Liver (tissue), 3 donors: Measurements from ENCODE around the gene MRPL10.

ENCODE experiments used
- JUND ChIP-seq, 2 donors: IDR thresholded peaks; 2 replicates each; pipeline ENCODE4 v1.6.1; 2016; ENCODE audit warnings: antibody characterized with exemption in 2 of 2
- NR2F2 ChIP-seq: IDR thresholded peaks from 2 replicates; pipeline ENCODE4 v1.6.1; 2016; ENCODE audit warnings: antibody characterized with exemption
- TAF1 ChIP-seq: conservative IDR thresholded peaks from 2 replicates; pipeline ENCODE4 v1.6.1; 2016; ENCODE audit warnings: antibody characterized with exemption, mild to moderate bottlenecking
- TF ChIP-seq, protein P1 (sequence below): fragments of 150-350 bp; IDR thresholded peaks from 2 replicates; pipeline ENCODE4 v1.5.1; 2017; ENCODE audit warnings: improper control_type of control experiment, low read depth, low read length; ENCODE audit not compliant: missing input control
- TF ChIP-seq, protein P2 (sequence below): IDR thresholded peaks from 2 replicates; pipeline ENCODE4 v1.6.1; 2016; ENCODE audit warnings: antibody characterized with exemption
- donor health status: healthy.
- donor health status: healthy.

GRCh38 chr17:47816111-47816735 lies 15.1 kb downstream of the MRPL10 start:
- TF ChIP-seq, protein P1, sequence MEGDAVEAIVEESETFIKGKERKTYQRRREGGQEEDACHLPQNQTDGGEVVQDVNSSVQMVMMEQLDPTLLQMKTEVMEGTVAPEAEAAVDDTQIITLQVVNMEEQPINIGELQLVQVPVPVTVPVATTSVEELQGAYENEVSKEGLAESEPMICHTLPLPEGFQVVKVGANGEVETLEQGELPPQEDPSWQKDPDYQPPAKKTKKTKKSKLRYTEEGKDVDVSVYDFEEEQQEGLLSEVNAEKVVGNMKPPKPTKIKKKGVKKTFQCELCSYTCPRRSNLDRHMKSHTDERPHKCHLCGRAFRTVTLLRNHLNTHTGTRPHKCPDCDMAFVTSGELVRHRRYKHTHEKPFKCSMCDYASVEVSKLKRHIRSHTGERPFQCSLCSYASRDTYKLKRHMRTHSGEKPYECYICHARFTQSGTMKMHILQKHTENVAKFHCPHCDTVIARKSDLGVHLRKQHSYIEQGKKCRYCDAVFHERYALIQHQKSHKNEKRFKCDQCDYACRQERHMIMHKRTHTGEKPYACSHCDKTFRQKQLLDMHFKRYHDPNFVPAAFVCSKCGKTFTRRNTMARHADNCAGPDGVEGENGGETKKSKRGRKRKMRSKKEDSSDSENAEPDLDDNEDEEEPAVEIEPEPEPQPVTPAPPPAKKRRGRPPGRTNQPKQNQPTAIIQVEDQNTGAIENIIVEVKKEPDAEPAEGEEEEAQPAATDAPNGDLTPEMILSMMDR = no peak
- TF ChIP-seq TAF1 = no peak
- TF ChIP-seq JUND (IDR thresholded peaks at IDR 0.05) = no peak
- no peak for TF ChIP-seq NR2F2
- TF ChIP-seq, protein P2, sequence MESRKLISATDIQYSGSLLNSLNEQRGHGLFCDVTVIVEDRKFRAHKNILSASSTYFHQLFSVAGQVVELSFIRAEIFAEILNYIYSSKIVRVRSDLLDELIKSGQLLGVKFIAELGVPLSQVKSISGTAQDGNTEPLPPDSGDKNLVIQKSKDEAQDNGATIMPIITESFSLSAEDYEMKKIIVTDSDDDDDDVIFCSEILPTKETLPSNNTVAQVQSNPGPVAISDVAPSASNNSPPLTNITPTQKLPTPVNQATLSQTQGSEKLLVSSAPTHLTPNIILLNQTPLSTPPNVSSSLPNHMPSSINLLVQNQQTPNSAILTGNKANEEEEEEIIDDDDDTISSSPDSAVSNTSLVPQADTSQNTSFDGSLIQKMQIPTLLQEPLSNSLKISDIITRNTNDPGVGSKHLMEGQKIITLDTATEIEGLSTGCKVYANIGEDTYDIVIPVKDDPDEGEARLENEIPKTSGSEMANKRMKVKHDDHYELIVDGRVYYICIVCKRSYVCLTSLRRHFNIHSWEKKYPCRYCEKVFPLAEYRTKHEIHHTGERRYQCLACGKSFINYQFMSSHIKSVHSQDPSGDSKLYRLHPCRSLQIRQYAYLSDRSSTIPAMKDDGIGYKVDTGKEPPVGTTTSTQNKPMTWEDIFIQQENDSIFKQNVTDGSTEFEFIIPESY = no peak
